ENCODE measurements around the gene RNF181. TPM values are rescaled to one million over a fixed set of nuclear protein-coding genes. Genes with fewer than 3 reads are reported as not detected.

Gene RNF181
- polyA plus RNA-seq (2011; rRNA removed) (287 and 366 TPM in 2 replicates), polyA plus RNA-seq (2017; fragmentation: RNase III; extraction: RNeasy Plus Mini Kit Qiagen cat#74134 plus additional on column Dnase treatment) (182 to 199 TPM (median 189 TPM) in 3 replicates), polyA minus RNA-seq (2011; rRNA and poly(A)+ RNA removed) (111 and 217 TPM in 2 replicates)
- 318 and 381 TPM in 2 replicates for polyA plus RNA-seq (2012; cell fraction: cytosol; rRNA removed)
- polyA plus RNA-seq (2012; cell fraction: nucleus; rRNA removed): 260 and 338 TPM in 2 replicates

- no peak for TF ChIP-seq SREBF2 (IDR thresholded peaks at IDR 0.05)
- peak in 1 of 2 experiments; percentile 74; a peak in 3 of 5 replicates for TF ChIP-seq JUN (IDR thresholded peaks at IDR 0.05)
- peak; percentile 52 for TF ChIP-seq PHF8 (IDR thresholded peaks at IDR 0.05; ENCODE audit: borderline replicate concordance, low read depth)
- TF ChIP-seq KDM5A (IDR thresholded peaks at IDR 0.05): peak; percentile 71
- TF ChIP-seq BCL3 (IDR thresholded peaks at IDR 0.05): peak; percentile 77; the same call in 1 of the 3 replicates
- peak; percentile 85 for TF ChIP-seq RFX5 (IDR thresholded peaks at IDR 0.05)
- TF ChIP-seq, protein P1, sequence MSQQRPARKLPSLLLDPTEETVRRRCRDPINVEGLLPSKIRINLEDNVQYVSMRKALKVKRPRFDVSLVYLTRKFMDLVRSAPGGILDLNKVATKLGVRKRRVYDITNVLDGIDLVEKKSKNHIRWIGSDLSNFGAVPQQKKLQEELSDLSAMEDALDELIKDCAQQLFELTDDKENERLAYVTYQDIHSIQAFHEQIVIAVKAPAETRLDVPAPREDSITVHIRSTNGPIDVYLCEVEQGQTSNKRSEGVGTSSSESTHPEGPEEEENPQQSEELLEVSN (IDR thresholded peaks at IDR 0.05; ENCODE audit: borderline replicate concordance, low read depth): 0 out of 2 replicates have a peak, but pooled peaks have one; percentile 16
- TF ChIP-seq ZFP36 (IDR thresholded peaks at IDR 0.05; ENCODE audit: borderline replicate concordance, partially characterized antibody): no peak
- 0 out of 2 replicates have a peak, but pooled peaks have one; percentile 16 for TF ChIP-seq MYC (IDR thresholded peaks at IDR 0.05; ENCODE audit: borderline replicate concordance, low read length)
- TF ChIP-seq EHF (CRISPR knock-in tag; IDR thresholded peaks at IDR 0.05): no peak
- no peak for TF ChIP-seq MAFK (IDR thresholded peaks at IDR 0.05; ENCODE audit: partially characterized antibody)
- no peak for TF ChIP-seq FOSL2 (IDR thresholded peaks at IDR 0.05)
- TF ChIP-seq FOSL2 (CRISPR knock-in tag; IDR thresholded peaks at IDR 0.05): 0 out of 2 replicates have a peak, but pooled peaks have one; percentile 5
- TF ChIP-seq POLR2A (IDR thresholded peaks at IDR 0.05; ENCODE audit: low read length): peak; percentile 86
- TF ChIP-seq HOXB13 (CRISPR knock-in tag; IDR thresholded peaks at IDR 0.05; ENCODE audit: low read depth): peak; percentile 71; the same call in 1 of the 2 replicates
- TF ChIP-seq USF2 (IDR thresholded peaks at IDR 0.05): peak; percentile 91
- no peak for TF ChIP-seq BHLHE40 (IDR thresholded peaks at IDR 0.05; ENCODE audit: low read depth, low read length)
- peak within 1 kb of the TSS; percentile 71 for H3K4me3 ChIP-seq
- ATAC-seq: peak; percentile 95 to 99
- FAIRE-seq: peak; percentile 98
- H3K27ac ChIP-seq: peak within 1 kb of the TSS; percentile 82 to 91
- 1% methylated on average over 46 of the region's 47 CpGs for WGBS (ENCODE audit: missing lambda C conversion rate)
- POLR2A ChIA-PET: interaction anchor here (0.6 to 2.6 kb wide), 21 partner anchors 8 to 268 kb away, joined by 3 to 23 read pairs (median 5); partner anchors contain the start of genes C2orf68, GGCX, MAT2A and SH2D6
- peaks cover 15% of the 10 kb centered on the region for H3K4me1 ChIP-seq
- DNase-seq (ENCODE audit: low read depth in 1 of 2, low spot score in 1 of 2): peak; percentile 99 to 100
- CTCF ChIA-PET: interaction anchor here (0.9 to 3.0 kb wide), 9 partner anchors 8 to 255 kb away, joined by 3 to 9 read pairs (median 4); no protein-coding TSS in a partner anchor
- H3K4me2 ChIP-seq: peak within 1 kb of the TSS; percentile 91
- H3K9me3 ChIP-seq: no peaks in the 10 kb centered on the region
These were observed at the start of gene RNF181 for GRCh38 chr2:85595301-85596025. TSS of gene RNF181 (plus strand) at chr2:85595745. CDS start at chr2:85595764, 19 bp downstream.

- 69% methylated on average over 5 of the region's 5 CpGs for WGBS (ENCODE audit: missing lambda C conversion rate)
- POLR2A ChIA-PET: interaction anchor here (0.6 to 9.0 kb wide), 11 partner anchors 11 to 126 kb away, joined by 3 to 116 read pairs (median 4); partner anchors contain the start of genes RNF181 and SH2D6
- H3K27ac ChIP-seq: 0 out of 6 replicates have a peak overlapping the region, but pooled peaks of 1 of the 2 experiments have one; percentile 7
- no peak for TF ChIP-seq EHMT2 (IDR thresholded peaks at IDR 0.05; ENCODE audit: low read depth)
- TF ChIP-seq, protein P2, sequence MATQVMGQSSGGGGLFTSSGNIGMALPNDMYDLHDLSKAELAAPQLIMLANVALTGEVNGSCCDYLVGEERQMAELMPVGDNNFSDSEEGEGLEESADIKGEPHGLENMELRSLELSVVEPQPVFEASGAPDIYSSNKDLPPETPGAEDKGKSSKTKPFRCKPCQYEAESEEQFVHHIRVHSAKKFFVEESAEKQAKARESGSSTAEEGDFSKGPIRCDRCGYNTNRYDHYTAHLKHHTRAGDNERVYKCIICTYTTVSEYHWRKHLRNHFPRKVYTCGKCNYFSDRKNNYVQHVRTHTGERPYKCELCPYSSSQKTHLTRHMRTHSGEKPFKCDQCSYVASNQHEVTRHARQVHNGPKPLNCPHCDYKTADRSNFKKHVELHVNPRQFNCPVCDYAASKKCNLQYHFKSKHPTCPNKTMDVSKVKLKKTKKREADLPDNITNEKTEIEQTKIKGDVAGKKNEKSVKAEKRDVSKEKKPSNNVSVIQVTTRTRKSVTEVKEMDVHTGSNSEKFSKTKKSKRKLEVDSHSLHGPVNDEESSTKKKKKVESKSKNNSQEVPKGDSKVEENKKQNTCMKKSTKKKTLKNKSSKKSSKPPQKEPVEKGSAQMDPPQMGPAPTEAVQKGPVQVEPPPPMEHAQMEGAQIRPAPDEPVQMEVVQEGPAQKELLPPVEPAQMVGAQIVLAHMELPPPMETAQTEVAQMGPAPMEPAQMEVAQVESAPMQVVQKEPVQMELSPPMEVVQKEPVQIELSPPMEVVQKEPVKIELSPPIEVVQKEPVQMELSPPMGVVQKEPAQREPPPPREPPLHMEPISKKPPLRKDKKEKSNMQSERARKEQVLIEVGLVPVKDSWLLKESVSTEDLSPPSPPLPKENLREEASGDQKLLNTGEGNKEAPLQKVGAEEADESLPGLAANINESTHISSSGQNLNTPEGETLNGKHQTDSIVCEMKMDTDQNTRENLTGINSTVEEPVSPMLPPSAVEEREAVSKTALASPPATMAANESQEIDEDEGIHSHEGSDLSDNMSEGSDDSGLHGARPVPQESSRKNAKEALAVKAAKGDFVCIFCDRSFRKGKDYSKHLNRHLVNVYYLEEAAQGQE (IDR thresholded peaks at IDR 0.05): peak; percentile 41; the same call in 1 of the 2 replicates
- TF ChIP-seq PBX3 (IDR thresholded peaks at IDR 0.05): peak; percentile 53; the same call in 1 of the 2 replicates
- no peak for TF ChIP-seq CHD2 (IDR thresholded peaks at IDR 0.05; ENCODE audit: low read length, partially characterized antibody)
- TF ChIP-seq MAZ (IDR thresholded peaks at IDR 0.05; ENCODE audit: borderline replicate concordance, low read depth, low read length): no peak
- TF ChIP-seq TP53 (CRISPR knock-in tag; IDR thresholded peaks at IDR 0.05): peak; percentile 99
- no peak; the same call in 2 of the 3 replicates for TF ChIP-seq SMC3 (IDR thresholded peaks at IDR 0.05)
- TF ChIP-seq, protein P3, sequence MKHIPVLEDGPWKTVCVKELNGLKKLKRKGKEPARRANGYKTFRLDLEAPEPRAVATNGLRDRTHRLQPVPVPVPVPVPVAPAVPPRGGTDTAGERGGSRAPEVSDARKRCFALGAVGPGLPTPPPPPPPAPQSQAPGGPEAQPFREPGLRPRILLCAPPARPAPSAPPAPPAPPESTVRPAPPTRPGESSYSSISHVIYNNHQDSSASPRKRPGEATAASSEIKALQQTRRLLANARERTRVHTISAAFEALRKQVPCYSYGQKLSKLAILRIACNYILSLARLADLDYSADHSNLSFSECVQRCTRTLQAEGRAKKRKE (CRISPR knock-in tag; IDR thresholded peaks at IDR 0.05; ENCODE audit: low read depth): peak; percentile 10
- TF ChIP-seq PHF8 (IDR thresholded peaks at IDR 0.05; ENCODE audit: borderline replicate concordance, low read depth): no peak
- TF ChIP-seq ESRRA (IDR thresholded peaks at IDR 0.05; ENCODE audit: borderline replicate concordance, low read length): no peak
These were observed 49.7 kb upstream of the RNF181 start for GRCh38 chr2:85545780-85546240.

More at GRCh38 chr2:85545780-85546240, 49.7 kb upstream of the RNF181 start:
- Histone ChIP-seq H3K4me2 (peak overlapping the region; percentile 6; the same call in 2 of the 3 replicates), H3K4me1 (peaks cover 63% of the 10 kb centered on the region), H3K4me3 (no peak overlapping the region), H3K9me3 (no peaks in the 10 kb centered on the region)
- ATAC-seq (peak; percentile 7 to 24; a peak in 3 of 6 replicates), DNase-seq (ENCODE audit: low read depth in 1 of 2, low spot score in 1 of 2) (peak in 1 of 2 experiments; percentile 40), FAIRE-seq (no peak)
- CTCF ChIA-PET: interaction anchor here (0.6 to 35.5 kb wide), 6 partner anchors 11 to 154 kb away, joined by 3 to 1185 read pairs (median 4); partner anchors contain the start of genes CAPG and SH2D6
